GM21529 (cell line): ENCODE data around the gene U2SURP.
A peak's percentile ranks its signal among the peaks of the same experiment; 100 is the strongest.
"Not testable (repeated sequence)": the region's sequence is repeated elsewhere in the genome, so short reads cannot be mapped to it uniquely, and the experiment has no call there.

Experiments used
- ATAC-seq: cut with Tn5 transposase; IDR thresholded peaks from one replicate; pipeline ENCODE4 v1.9.1; 2021; ENCODE audit not compliant: unreplicated experiment

The U2SURP gene

DNA sequence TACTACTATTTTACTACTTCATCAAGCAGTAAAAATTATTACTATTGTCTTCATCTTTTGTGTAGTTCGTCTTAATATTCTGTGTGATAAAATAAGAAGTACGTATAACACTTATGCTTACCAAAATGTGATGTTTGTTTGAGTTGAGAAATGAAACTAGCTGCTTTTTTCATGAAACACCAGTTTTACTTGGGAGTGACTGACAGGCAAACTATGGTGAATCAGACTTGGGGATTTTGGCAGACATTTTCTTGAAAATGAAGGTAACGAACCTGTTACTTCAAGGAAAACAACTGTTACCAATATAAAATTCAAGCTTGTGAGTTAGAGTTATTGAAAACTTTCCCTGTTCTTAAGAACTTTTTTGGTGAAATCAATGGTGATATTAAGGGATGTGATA is 10.3 kb downstream of the U2SURP start:
- ATAC-seq: no peak

DNA sequence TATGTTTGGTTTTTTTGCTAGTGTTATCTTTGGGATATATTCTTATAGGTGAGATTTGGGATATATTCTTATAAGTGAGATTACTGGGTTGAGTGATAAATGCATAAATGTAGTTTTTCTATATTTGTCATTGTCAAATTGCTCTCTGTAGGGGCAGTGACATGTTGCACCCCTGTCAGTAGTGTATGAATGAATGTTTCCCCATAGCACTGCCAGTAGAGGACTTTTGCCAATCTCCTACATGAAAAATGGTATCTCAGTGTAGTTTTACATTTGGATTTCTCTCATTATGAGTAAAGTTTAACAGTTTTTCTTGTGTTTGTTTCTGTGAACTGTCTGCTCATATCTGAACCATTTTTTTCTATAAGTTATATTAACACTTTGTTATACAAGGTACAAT is 13.6 kb downstream of the U2SURP start:
- no peak for ATAC-seq

GRCh38 chr3:143016321-143016972 is 15.1 kb downstream of the U2SURP start:
- ATAC-seq: no peak

- ATAC-seq: no peak
Observed at GRCh38 chr3:143024351-143024960, 23.1 kb downstream of the U2SURP start.

DNA sequence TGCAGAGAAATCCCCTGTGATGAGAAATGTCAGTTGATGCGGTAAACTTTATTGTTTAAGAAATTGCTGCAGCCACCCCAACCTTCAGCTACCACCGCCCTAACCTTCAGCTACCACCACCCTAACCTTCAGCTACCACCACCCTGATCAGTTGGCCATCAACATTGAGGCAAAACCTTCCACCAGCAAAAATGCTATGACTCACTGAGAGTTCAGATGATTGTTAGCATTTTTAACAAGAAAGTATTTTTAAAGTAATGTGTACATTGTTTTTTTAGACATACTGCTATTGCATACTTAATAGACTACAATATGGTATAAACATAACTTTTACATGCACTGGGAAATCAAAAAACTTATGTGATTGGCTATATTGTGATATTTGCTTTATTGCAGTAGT is 30.0 kb downstream of the U2SURP start:
- ATAC-seq: no peak

DNA sequence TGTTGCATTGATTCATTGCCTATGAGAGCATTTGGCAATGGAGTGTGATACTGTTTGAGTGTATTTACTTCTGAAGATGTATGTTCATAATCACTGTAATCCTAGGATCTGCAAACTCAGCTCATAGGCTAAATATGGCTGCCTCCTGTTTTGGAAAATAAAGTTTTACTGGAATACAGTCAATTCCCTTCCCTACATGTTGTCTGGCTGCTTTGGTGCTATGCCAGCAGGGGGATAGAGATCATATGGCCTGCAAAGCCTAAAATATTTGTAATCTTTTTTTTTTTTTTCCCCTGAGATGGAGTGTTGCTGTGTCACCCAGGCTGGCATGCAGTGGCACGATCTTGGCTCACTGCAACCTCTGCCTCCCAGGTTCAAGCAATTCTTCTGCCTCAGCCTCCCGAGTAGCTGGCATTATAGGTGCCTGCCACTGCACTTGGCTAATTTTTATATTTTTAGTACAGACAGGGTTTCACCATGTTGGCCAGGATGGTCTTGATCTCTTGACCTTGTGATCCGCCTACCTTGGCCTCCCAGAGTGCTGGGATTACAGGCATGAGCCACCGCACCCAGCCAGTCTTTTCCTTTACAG is 30.5 kb downstream of the U2SURP start:
- not testable (repeated sequence) for ATAC-seq

DNA sequence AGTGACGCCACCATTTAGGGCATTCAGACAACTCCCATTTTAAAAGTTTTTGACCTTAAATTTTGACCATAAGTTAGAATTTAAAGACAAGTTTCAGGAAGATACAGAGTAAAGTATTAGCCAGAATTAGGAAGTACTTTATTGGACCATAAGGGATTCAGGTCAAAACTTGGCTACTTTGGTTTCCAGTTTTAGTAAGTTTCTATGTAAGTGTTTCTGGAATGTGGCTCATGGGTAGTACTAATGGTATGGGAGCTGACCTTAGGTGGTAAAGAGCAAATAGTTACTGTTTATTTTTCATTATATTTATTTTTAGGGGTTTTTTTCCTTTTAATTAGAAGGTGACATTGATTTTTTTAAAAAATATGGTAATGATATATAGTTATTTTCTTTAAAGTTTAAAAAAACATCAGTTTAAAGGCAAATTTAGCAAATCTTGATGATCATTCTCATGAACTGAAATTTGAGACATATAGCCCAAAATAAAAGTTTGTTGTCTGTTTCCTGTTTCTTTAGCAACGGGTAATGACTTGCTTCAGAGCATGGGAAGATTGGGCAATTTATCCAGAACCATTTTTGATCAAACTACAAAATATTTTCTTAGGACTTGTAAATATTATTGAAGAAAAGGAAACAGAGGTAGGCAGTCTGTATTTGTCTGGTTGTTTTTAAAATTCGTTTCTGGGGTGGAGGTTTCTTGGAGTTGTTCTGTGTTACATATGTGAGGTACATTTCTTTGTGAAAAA is 34.3 kb downstream of the U2SURP start:
- ATAC-seq: no peak

GRCh38 chr3:143036557-143036956 is 35.2 kb downstream of the U2SURP start:
- no peak for ATAC-seq

- no peak for ATAC-seq
Observed at GRCh38 chr3:143037867-143038266, 36.5 kb downstream of the U2SURP start.

- no peak for ATAC-seq
Observed at GRCh38 chr3:143040261-143040879, 39.0 kb downstream of the U2SURP start.

- no peak for ATAC-seq
Observed at GRCh38 chr3:143041903-143042302, 40.5 kb downstream of the U2SURP start.

- ATAC-seq: no peak
Observed at GRCh38 chr3:143045639-143046038, 44.3 kb downstream of the U2SURP start.

- not testable (repeated sequence) for ATAC-seq
Observed at GRCh38 chr3:143046075-143046474, 44.7 kb downstream of the U2SURP start.

DNA sequence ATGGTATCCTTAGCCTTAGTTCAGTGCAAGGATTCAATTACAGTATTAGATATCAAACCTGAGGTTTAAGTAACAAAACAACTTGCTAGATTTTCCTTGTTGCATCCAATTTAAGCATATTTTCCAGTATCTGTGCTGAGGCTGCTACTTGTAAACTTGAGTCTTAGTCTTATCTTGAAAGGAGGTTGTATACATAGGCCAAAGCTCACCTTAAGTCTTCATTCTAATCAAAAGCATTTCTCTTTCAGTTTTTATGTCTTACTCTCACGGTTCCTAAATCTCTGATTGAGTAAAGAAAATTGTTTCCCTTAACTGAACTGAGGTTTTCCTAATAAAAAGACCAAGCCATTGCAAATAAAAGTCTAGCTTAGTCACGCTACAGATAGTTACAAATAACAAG is 52.6 kb downstream of the U2SURP start:
- no peak for ATAC-seq

GRCh38 chr3:143056372-143056771 is 55.0 kb downstream of the U2SURP start:
- no peak for ATAC-seq

DNA sequence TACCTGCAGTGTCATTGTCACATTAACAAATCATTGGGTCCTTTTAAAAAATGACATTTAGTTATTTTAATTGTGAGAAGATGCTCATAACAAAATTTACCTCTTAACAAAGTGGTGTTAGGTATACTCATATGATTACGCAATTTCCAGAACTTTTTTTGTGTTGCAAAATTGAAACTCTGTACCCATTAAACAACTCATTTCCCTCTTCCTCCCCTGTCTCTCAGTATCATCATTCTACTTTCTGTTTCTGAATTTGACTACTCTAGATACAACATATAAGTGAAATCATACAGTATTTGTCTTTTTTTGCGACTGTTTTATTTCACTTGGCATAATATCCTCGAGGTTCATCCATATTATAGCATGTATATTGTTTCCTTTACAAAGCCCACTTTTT is 59.5 kb downstream of the U2SURP start:
- peak; percentile 98 for ATAC-seq

DNA sequence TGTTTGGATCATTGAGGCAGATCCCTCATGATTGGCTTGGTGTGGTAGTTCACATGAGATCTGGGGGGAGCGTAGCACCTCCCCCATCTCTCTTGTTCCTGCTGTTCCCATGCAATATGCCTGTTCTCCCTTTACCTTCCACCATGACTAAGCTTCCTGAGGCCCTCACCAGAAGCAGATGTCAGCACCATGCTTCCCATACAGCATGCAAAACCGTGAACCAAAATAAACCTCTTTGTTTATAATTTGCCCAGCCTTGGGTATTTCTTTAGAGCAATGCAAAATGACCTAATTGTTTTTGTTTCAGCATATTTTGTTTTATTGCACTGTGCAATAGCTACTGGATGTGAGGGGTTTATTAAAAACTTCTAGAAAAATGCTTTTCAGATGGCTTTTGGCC is 61.6 kb downstream of the U2SURP start:
- no peak for ATAC-seq

GRCh38 chr3:143064777-143065176 is 63.4 kb downstream of the U2SURP start:
- ATAC-seq: no peak

- ATAC-seq: no peak
Observed at GRCh38 chr3:143065364-143065763, 64.0 kb downstream of the U2SURP start.

GRCh38 chr3:143066033-143066432 is 64.7 kb downstream of the U2SURP start:
- ATAC-seq: no peak

- ATAC-seq: no peak
Observed at GRCh38 chr3:143067201-143067600, 65.8 kb downstream of the U2SURP start.
